Stimulated activated CD4-positive, alpha-beta T cell treated with anti-CD3 and anti-CD28 coated beads, Interleukin-12 subunit alpha, Interleukin-12 subunit beta, amount 100 ng/mL, for 4 hours (primary cell): ENCODE results near the gene AXDND1.

Experiments used
- DNase-seq: peaks from one replicate; pipeline ENCODE4 v3.0.0-alpha.2; 2020

The AXDND1 gene

GRCh38 chr1:179587336-179587735, 221.6 kb downstream of the AXDND1 start:
- no peak for DNase-seq

- DNase-seq = no peak
Measured at GRCh38 chr1:179588425-179589024, 222.8 kb downstream of the AXDND1 start.

GRCh38 chr1:179589509-179589908, 223.7 kb downstream of the AXDND1 start:
- DNase-seq = no peak

DNA sequence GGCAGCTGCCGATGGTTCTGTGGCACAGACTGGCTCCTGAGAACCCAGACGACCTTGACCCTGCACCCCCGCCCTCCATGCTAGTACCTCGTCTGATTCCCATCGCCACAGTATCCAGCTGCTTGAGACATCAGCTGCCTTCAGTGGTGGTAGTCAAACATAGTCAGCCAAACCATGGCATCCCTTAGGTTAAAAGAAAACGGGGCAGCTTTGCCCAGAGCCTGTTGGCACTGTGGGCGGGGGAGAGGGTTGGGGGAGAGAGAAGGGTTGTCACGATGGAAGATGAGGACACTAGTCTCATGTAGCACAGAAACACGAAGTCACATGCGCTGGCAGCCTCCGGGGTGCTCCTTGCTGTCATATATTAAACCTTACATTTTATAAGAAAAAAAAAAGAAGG, 224.9 kb downstream of the AXDND1 start:
- no peak for DNase-seq

- no peak for DNase-seq
Measured at GRCh38 chr1:179591253-179591591, 225.5 kb downstream of the AXDND1 start.

DNA sequence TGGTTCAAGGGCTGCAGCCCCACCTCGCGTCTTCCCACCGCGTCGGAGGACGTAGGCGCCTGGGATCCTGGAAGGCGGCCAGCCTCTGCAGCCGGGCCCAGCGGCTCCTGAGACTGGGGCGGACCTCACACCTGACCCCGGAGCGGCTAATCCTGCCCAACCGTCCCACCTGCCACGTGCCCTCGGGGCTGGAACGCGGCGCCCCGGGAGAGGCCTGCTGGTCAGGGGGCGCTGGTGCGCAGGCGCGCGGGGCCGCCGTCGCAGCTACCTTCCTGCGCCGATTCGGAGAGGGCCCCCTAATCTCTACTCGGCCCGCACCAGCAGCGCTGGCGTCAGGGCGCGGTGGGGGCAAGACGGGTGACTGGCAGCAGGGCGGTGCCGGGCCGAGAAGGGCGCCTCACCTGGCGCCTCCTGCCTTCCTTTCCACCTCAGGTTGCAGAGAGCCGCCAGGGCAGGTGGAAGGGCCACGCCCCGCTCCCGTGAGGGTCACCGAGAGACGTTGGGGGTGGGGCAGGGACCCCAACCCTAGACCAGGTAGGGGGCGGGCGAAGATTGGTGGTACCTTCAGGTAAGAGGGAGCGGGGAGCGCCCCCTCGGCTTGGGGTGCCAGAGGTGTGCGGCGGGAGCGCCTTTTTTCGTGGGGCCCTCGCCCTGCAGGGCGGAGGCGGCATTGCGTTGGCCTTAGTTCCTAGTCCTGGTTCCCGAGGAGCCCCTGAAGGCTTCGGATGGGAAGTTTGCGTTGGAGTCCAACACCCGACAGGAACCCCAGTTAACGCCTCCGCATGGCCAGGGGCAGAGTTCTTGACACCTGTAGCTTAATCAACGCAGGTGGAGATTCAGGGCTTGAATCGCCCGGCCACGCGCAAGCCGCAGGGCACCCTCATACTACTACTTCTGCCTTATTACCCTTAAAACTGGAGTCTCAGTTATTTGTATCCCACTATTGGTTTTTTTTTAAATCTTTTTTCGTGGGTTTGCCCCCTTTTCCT, 226.1 kb downstream of the AXDND1 start, which contains the start of gene TDRD5:
Gene TDRD5 (plus strand): TSS at position 241 of the 989 bp plus-strand sequence. CDS start 784 bp downstream, outside the sequence.
- DNase-seq = no peak

- no peak for DNase-seq
Measured at GRCh38 chr1:179598631-179599030, 232.9 kb downstream of the AXDND1 start.

GRCh38 chr1:179599623-179600249, 234.0 kb downstream of the AXDND1 start:
- DNase-seq = no peak

DNA sequence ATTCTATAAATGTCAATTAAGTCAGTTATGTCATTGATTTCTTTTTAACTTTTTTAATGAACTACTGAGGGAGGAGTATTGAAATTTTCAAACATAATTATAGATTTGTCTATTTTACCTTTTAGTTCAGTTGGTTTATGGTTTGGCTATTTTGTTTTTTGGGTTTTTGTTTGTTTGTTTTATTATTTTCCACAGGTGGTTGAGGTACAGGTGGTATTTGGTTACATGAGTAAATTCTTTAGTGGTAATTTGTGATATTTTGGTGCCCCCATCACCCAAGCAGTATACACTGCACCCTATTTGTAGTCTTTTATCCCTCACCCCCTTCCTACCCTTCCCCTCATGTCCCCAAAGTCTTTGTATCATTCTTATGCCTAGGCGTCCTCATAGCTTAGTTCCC, 235.3 kb downstream of the AXDND1 start:
- no peak for DNase-seq
